ENCODE results near the gene SP140.
"Not testable (repeated sequence)": the region's sequence is repeated elsewhere in the genome, so short reads cannot be mapped to it uniquely, and the experiment has no call there.

SP140 gene

DNA sequence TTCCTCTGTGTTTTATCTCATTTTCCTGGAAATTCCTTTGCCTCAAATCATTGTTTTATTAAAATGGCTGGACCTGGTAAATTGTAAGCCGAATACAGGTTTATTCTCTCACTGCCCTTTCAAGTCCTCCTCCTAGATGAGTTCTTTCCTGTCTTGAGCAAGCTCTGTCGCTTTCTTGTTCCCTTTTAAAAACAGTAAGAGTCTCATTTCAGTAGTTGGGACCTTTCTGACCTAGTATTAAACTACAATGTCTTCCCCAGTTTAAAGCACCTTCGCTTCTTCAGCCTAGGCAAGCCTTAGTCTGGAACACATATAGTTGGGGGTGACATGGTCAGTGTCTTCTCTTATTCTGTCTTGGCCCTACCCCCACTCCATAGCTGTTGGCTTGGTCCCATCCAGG lies 60.5 kb downstream of the SP140 start:
- no peak for DNase-seq

DNA sequence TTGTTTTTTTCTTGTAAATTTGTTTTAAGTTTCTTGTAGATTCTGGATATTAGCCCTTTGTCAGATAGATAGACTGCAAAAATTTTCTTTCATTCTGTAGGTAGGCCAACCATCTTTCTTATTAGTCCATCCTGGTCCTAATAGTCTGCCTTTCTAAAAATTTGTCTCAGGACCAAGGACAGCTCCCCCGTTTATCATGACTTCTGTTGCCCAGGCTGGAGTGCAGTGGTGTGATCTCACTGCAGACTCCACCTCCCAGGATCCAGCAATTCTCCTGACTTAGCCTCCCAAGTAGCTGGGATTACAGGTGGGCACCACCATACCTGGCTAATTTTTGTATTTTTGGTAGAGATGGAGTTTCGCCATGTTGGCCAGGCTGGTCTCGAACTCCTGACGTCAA lies 63.8 kb downstream of the SP140 start:
- DNase-seq: not testable (repeated sequence)

DNA sequence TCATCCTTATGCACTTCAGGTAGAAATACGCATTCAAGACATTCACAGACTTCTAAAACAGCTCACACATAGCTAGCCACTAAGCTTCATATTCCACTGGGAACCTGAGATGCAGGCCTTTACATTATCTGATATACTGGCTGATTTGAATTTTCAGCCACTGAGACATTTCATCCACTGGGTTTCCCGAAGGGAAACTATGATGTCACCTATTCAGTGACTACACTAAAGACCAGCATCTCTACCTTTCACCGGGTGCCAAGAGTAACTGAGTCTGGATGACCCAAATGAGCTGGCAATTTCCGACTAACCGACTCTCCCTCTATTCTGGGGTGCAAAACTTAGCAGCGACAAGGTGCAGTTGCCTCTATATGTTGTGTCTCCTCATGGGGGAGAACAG lies 69.7 kb downstream of the SP140 start:
- no peak for DNase-seq

DNA sequence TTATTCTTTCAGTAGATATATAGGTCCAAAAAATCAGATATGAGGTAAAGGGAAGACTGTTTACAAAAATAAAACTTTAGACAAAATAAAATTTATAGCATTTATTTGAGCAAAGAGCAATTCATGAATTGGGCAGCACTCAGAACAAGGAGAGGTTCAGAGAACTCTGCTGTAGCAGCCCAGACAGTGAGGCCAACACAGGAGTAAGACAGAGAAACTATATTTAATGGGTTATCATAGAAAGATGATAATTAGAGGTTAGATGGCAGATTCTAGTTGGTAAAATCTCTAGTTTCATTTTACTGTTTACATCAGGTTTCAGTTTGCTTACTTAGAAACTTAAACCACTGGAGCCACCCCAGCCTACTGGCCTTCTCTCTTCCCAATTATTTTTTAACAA lies 71.4 kb downstream of the SP140 start:
- DNase-seq: no peak

DNA sequence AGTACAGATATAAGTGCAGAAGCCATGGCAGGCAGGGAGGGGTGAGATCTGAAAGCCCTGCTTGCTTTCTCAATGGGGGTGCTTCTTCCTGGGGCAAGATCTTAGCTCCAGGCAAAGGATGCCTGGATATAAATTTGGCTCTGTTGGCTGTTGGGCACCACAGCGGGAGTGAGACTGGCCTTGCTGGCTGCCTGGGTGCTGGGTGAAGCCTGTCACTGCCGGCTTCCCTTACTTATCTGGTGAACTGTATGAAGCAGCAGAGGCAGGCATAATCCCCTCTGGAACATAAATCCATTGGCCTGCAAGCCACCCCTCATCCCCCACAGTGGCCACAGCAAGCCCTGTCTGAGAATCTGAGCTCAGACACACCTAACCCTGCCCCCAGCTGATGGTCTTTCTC lies 74.1 kb downstream of the SP140 start:
- DNase-seq: no peak

DNA sequence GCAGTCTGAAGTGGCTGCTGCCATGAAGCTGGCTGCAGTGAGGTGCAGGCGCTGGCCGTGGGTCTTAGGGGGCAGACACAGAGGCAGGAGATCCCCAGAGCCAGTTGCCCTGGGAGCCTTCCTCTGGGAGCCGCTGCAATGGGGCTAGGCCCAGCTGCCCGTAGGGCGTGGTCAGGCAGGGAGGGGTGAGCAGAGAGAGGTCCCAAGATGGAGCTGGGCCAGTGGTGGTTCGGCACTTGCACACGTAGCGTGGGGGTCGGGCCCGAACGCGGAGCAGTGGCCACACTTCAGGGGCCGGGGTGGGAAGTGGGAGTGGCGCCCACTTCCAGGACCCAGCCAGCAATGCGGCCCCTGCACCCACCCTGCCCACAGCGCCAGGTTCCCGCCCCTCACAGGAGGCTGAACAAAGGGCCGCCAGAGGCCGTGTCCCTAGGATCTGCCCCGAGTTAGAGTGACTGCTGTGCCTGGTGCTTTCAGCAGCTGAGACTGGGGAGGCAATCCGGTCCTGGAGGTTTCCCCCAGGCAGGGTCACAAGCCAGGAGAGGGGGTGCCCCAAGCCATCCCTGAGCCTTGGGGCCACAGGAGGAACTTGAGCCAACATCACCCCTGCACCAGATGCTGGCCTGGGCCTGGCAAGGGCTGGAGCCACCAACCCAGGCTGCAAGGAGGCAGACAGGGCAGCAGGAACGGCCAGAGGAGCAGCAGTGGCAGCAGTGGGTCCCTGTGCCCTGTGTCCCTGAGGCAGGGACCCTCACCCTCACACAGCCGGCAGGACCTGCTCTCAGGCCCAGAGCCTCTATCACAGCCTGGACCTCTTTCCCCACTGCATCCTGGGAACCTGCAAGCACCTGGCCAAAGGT lies 80.1 kb downstream of the SP140 start:
- DNase-seq: no peak

DNA sequence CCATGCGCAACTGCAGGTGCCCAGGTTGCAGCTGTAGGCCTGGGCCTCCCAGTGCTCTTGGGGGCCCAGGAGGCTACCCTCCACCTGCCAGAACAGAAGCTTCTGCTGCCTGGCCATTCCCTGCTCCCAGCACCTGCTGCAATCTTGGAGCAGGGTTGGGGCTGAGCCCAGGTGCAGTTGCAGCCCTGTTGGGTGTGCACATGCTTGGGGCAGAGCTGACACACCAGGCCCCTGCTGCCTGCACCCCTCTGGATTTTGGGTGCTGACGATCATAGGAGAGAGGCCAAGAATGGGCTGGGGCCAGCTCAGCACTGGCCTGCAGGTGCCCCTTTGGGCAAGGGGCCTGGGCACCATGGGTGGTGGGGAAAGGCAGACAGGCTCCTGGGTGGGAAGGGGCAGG lies 80.9 kb downstream of the SP140 start:
- DNase-seq: no peak

DNA sequence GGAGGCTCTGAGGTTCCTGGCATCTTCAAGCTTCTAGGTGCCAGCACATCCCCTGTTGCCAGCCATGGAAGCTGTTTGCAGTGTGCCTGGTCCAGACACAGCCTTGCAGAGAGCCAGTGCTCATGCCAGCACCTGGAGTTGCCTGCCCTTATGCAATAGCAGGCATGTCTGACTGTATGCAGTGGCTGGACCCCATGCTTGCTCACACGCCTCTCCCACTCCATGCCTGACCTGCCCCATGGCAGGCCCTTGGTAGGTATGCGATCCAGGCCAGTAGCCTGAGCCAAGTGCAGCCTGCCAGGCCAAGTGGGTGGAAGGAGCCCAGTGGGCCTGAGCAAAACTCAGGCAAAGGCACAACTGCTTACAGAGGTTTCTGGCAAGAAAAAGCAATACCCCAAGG lies 81.9 kb downstream of the SP140 start:
- no peak for DNase-seq

DNA sequence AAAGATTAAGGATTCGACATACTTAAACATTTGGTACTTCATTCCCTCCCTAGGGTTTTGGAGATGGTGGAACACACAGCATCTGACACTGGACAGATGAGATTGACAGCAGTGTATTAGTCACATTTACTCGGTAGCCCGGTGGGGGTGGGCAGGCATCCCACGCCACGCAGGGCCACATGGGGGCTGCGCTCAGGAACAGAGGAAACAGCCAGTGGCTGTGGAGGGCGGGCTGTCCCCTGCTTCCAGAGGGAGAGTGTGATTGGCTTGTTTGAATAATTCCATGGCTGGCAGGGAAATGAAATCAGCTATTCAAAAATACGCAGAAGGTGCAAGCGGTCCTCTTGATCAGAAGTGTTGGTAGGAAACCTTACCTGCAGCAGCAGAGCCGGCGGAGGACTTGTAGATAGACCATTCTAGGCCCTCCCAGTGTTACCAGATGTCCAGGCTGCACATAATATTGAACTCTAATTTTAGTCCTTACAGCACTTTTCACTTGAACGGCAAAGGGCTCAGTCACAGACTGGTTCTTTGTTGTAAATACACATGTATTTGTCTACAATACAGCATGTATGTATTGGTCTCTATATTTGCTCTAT lies 83.0 kb downstream of the SP140 start:
- no peak for DNase-seq

DNA sequence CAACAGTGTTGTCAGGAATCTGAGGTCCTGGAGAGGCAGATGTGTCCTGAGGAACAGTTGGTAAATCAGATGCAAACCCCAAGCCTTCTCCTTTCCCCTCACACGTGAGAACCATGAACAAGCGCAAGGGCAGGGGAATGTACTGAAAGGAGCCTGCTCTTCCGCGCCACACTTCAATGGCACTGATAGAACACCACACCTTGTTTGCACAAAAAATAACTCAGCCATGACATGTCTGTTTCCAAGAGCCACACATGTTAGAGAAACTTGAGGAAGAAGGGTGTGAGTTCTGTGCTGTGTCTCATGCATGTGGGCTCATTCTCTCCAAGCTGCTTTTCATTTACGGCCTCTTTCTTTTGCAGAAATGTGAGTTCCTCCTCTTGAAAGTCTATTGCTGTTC lies 85.3 kb downstream of the SP140 start:
- not testable (repeated sequence) for DNase-seq

DNA sequence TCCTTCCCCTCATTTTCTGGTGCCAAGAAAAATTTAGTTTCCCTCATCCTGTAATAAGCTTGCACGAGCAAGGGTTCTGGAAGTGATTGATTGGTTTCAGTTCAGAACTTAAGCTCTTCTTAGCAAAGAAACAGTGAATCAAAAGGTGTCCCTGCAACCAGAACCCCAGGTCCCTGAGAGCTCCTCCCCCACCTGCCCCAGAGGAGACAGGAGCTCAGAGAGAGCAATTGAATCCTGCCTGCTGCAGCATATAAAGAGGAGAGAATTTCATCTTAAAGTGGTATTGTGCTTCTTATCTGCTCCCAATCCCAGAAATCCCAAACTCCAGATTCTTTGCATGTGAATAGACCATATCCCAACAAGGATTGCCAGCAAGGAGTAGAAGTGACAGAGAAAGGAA lies 86.1 kb downstream of the SP140 start:
- DNase-seq: not testable (repeated sequence)

DNA sequence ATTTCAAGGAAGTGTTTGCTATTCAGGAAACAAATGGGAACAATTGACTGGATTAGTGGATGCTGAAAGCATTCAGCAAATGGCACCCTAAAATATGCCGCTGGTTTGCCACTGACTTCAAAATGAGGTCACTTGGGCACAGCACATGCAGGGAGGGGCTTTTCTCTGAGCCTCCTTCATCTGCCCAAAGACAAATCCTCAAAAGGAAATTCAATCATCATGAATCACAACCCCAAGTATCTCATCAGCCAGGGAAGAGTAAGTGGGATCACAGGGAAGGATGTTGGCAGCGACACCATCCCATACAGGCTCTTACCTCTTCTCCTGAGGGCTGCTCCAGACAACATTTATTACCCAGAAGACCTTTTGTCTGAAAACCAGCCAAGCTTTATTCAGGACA lies 87.1 kb downstream of the SP140 start:
- DNase-seq: no peak

DNA sequence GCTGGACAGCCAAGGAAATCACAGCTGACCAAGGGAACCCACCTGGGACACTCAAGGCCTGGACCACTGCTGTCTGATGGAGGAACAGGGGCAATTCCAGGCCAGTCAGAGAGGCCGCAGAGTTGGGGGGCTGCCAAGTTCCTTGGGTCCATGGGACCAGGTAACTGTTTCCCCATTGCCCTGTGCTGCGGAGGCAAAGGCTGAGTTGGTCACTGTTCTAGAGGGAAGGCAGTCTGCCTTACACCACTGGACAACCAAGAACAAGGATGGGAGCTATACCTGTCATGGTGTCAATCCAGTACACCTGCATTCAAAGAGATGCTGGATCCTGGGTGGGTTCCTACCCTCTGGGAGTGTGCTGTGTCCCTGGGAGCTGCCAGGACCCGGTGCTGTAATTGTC lies 91.8 kb downstream of the SP140 start:
- no peak for DNase-seq

DNA sequence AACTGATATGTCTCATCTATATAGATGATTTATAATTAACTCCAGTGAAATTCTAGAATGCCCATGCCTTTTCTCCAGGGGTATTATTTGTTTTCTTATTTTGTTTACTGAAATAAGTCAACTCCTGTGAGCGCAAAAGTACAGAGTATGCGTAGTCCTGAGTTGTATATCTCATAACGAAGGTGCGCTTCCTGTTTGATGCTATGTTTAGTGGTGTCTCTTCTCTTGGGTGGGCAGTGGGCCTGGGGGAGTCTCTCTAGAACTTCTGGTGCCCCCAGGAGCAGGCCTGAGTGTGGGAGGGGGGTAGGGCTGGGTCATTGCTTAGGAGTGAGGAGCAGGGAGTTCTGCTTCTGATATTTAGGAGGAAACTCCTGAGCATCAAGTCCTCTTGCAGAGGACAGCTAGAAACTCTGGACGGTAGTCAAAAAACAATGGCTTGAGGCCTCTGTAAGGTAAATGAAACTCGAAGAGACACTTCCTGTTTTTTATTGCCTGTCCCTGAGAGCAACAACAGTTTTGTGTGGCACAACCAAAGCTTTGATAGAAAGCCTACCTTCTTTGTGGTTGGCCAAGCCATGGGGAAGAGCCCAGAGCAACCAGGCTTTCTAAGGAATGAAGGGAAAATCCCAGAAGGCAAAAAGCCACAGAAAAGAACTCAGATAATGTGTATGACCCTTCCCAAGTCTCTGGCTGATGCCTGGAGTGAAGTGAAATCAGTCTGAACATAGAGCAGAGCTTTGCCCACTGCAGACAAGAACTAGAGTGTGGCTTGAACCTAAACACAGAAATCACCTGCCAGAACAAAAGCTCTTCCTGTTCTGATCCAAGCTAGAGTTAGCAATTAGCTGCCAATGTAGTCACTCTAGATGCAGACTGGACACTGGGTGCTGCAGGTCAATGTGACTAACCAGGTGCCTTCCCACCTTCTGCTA lies 92.9 kb downstream of the SP140 start:
- no peak for DNase-seq

DNA sequence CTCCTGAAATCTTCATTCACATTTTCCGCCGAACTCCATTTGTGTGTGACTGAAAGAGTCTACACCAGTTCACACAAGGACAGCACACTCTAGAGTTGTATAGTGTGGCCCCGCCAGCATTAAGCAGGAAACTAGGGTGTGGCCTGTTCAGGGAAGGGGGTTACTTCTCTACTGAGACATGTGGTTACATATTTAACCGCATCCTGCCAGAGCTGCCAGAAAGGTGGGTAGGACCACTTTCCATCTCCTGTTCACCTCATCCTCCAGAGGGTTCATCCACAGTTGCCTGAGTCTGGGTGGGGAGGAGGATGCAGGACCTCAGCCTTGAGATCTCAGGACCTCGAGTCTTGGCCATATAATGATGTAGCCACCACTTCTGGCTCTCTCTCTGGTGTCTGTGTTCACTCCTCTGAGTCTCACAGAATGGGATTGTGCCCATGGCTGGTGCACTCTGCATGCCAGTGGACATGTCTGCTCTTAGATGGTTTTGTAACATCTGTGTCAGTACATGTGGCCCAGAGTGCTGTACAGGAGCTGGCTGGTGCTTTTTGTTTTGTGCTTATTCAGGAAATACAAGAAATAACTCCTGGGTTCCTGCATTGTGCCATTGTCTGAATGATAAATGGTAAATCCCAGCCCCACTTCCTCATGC lies 93.8 kb downstream of the SP140 start:
- DNase-seq: no peak

DNA sequence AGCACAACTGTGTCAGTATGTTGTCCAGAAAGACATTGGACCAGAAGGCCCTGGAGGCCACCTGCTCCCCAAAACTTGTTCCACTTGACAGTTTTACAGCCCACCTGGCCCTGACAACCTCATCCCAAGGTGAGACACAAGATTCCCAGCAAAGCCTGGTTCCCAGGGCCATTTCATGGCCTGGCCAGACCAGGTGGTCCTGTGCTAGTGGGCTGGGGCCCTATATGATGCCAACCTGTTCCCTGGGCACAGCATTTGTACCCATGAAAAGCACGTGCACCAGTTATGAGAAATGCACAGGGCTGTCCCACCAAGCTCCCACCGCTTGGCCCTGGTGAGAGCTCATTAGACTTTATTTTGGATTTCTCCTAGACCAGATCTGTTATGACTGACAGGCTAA lies 95.5 kb downstream of the SP140 start:
- DNase-seq: no peak

DNA sequence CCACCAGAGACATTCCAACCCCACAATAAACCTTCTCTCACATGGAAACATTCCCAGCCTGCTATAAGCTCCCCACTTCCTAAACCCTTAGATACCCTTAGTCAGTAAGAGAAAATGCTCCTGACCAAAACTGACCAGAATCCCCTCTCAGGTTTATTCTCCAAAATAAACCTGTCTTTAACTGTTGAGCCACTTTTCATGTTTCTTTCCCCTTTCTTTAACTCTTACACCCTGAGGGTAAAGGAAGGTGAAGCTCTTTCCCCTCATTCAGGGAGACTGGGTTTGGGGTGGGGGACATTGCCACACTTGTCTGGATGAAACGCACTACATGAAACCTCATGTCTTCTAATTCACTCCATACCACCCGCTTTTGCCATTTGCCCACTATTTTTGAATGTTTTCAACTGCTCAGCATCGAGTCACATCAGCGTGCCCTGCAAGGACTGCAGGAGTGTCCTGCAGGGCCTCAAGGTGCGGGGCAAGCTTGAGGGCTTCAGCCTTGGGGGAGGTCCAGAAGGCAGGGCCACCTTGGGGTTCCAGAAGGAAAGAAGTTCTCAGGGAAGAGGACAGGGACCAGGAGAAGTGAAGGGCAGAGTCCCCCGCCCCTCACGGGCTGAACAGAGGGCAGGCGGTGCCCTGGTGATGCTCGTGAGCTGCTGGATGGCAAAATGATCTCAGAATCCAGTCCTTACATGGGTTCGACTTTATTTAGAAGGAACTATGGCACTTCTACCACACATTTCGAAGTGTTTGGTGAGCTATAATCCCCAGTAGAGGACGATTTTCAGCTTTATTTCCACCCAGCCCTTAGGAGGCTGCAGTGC lies 97.2 kb downstream of the SP140 start:
- DNase-seq: no peak

DNA sequence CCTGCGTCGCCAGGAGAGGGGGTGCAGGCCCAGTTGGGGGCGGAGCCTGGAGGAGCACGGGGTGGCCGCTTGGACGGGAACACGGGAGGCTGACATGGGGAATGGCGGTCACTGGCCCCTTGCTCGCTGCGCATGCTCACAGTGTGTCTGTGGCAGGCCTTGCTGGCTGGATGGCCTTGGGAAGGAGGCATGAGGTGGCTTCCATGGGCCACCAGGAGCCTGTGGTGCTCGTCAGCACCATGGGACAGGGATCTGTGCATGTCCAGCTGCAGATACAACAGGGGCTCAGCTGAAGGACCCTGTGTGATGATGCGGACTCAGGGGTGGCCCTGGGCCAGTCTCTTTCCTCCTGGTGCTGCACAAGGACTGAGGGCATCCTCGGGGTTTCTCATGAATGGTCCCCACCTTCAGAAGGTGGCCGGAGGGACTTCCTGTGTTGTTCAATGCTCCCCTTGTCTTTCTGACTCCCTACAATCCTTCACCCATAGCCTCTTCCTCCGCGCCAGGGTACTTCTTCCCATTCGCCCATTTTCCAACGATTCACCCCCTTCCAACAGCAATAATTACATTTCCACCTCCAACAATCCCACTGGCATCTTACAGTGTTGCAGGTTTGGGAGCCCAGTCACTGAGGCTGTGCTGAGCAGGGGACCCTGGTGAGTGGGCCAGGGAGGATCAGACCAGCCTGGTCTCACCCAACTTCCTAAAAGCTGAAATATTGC lies 98.0 kb downstream of the SP140 start:
- DNase-seq: no peak

DNA sequence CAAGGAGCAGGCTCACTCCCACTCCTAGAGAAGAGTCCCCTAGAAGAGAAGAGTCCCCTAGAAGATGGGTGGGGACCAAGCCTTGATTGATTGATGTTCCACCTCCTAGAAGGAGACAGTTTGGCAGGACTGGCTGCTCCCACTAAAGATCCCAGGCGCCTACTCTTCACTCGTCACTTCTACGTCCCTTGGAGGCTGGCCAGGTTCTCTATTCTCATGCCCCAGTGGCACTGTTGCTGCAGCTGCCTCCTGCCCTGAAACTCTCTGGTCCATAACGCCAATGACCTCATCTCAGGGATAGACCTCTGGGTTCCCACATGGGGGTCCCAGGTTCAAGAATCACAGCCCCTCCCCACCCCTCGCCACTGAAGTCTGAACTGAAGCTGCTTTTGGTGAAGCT lies 99.0 kb downstream of the SP140 start:
- DNase-seq: no peak

Measured in amygdala (tissue), 56 donors.